ENCODE measurements around the gene DACT3. TPM values are rescaled to one million over a fixed set of nuclear protein-coding genes. Genes with fewer than 3 reads are reported as not detected.

DACT3 gene
- total RNA-seq, 1 experiment from 2014 or later: not detected

DNA sequence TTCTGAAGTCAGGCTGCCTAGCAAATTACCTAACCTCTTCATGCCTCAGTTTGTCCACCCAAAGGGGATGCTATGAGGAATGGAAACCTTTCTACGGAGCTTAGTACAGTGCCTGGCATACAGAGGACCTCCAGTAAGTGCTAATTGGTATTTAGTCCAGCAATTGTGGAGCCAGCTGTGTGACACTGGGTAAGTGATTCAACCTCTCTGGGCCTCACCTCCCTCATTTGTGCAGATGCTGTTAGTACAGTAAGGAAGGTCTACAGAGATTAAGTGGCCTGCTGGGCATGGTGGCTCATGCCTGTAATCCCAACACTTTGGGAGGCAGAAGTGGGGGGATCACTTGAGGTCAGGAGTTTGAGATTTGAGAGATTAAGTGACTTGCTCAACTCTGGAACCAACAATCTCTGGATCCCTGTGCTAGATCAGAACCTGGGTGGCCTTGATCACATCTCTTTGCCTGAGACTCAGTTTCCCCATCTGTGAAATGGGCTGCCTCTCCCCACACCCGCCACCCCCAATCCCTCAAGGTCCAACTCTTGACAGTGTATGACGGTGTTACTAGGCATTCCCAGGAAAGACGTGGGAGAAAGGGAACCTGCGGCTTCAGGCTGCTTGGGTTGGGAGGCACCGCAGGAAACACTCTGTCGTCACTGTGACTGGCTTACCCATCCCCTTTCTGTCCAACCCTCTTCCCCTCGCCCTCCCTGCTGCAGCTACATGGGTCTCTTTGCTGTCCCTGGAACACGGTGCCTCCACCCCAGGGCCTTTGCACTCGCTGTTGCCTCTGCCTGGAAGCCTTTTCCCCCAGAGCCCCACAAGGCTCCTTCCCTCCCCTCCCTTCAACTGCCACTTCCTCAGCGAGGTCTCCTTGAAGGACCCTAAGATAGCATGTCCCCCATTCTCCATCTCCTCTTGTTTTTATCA is 37.7 kb upstream of the DACT3 start:
- DNase-seq: no peak
- H3K4me1 Mint-ChIP-seq (ENCODE audit: low read depth, unreplicated experiment): no peaks in the 10 kb centered on the region
- no peak overlapping the region for H3K27ac Mint-ChIP-seq (ENCODE audit: unreplicated experiment)
- H3K9me3 Mint-ChIP-seq (ENCODE audit: low read depth, unreplicated experiment): no peaks in the 10 kb centered on the region
- intact Hi-C loops (cut with micrococcal nuclease; ENCODE audit: unreplicated experiment): no loop called here
- CTCF ChIA-PET: interaction anchor here (0.6 kb wide), 1 partner anchor 81 kb away, joined by 5 read pairs; no protein-coding TSS in a partner anchor
- H3K4me3 Mint-ChIP-seq (ENCODE audit: low read depth, unreplicated experiment): no peak overlapping the region
- H3K27me3 Mint-ChIP-seq (ENCODE audit: unreplicated experiment): no peaks in the 10 kb centered on the region
- no peak for TF ChIP-seq CTCF (IDR thresholded peaks at IDR 0.05; ENCODE audit: unreplicated experiment)
- H3K36me3 Mint-ChIP-seq (ENCODE audit: insufficient read depth, unreplicated experiment): peaks cover 77% of the 10 kb centered on the region
- no TSS peak for BruUV-seq (replicated peaks)

DNA sequence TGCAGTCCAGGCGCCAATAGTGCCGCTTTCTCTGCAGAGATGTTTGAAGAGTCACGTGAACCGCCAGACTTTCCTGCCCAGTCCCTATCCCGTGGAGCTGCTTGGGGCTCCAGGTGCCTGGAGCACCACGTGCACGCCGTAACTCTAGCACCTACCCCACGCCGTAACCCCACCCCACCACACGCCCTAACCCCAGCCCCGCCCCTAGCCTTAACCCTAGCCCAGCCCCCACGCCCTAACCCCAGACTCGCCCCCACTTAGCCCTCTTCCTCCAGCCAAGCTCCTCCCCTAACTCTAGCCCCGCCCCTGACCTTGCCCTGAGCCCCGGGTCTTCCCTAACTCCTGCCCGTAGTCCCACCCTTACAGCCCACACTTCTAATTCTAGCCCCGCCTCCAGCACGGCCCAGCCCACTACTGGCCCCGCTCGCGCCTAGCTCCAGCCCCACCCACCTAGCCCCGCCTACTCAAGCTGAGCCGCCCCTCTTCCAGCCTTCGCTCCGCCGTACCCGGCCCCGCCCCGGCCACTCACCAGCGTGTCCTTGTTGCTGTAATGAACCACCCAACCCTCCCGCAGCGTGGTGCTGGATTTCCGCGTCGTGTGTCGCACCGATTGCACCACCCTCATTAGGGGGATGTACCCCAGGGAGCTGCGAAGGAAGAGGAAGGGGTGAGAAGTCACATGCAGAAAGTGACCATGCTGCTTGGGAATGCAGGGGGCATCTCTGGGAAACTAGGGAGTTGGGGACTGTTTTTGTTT is 36.4 kb upstream of the DACT3 start:
- TF ChIP-seq CTCF (IDR thresholded peaks at IDR 0.05; ENCODE audit: unreplicated experiment): no peak
- H3K9me3 Mint-ChIP-seq (ENCODE audit: low read depth, unreplicated experiment): no peaks in the 10 kb centered on the region
- intact Hi-C loops (cut with micrococcal nuclease; ENCODE audit: unreplicated experiment): no loop called here
- no peaks in the 10 kb centered on the region for H3K4me1 Mint-ChIP-seq (ENCODE audit: low read depth, unreplicated experiment)
- peaks cover 79% of the 10 kb centered on the region for H3K36me3 Mint-ChIP-seq (ENCODE audit: insufficient read depth, unreplicated experiment)
- no peak for DNase-seq
- BruUV-seq (replicated peaks): no TSS peak
- CTCF ChIA-PET: interaction anchor here (0.6 kb wide), 2 partner anchors 91 to 195 kb away, joined by 3 read pairs; partner anchors contain the start of gene SLC1A5
- no peak overlapping the region for H3K27ac Mint-ChIP-seq (ENCODE audit: unreplicated experiment)
- H3K27me3 Mint-ChIP-seq (ENCODE audit: unreplicated experiment): no peaks in the 10 kb centered on the region
- no peak overlapping the region for H3K4me3 Mint-ChIP-seq (ENCODE audit: low read depth, unreplicated experiment)

DNA sequence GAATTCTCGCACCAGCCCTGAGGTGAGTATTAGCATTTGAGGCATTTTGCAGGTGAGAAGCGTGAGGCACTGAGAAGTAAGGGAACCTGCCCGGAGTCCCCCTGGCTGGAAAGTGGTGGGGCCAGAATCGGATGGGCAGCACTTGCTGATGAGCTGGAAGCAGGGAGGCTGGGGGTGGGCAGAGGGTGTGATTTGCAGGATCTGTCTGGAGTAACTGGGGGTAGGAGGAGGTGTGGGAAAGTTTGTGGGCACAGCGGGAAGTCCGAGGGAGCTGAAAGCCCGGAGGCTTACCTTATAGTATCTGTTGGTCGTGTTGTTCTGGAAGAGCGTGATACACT is 35.9 kb upstream of the DACT3 start:
- Mint-ChIP-seq H3K9me3 (ENCODE audit: low read depth, unreplicated experiment) (no peaks in the 10 kb centered on the region), H3K27ac (ENCODE audit: unreplicated experiment) (no peak overlapping the region), H3K27me3 (ENCODE audit: unreplicated experiment) (no peaks in the 10 kb centered on the region), H3K36me3 (ENCODE audit: insufficient read depth, unreplicated experiment) (peaks cover 80% of the 10 kb centered on the region), H3K4me1 (ENCODE audit: low read depth, unreplicated experiment) (no peaks in the 10 kb centered on the region), H3K4me3 (ENCODE audit: low read depth, unreplicated experiment) (no peak overlapping the region)
- intact Hi-C loops (cut with micrococcal nuclease; ENCODE audit: unreplicated experiment): no loop called here
- no peak for DNase-seq
- CTCF ChIA-PET: interaction anchor here (0.6 kb wide), 1 partner anchor 195 kb away, joined by 3 read pairs; no protein-coding TSS in a partner anchor
- TF ChIP-seq CTCF (IDR thresholded peaks at IDR 0.05; ENCODE audit: unreplicated experiment): no peak
- BruUV-seq (replicated peaks): no TSS peak

DNA sequence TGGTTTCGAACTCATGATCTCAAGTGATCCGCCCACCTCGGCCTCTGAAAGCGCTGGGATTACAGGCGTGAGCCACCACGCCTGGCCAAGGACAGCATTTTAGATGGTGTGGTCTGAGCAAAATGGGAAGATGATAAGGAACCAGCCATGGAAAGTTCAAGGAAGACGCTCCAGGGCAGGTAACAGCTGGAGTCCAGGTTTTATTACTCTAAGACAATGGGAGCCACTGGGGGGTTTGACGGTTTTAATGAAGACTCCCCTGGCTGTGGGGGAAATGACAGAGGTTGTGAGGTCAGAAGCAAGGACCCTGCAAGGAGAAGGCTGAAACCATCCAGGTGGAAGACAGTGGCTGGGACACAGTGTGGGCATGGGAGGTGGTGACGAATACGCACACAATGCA is 35.1 kb upstream of the DACT3 start:
- no peaks in the 10 kb centered on the region for H3K9me3 Mint-ChIP-seq (ENCODE audit: low read depth, unreplicated experiment)
- no TSS peak for BruUV-seq (replicated peaks)
- no peak for DNase-seq
- no peaks in the 10 kb centered on the region for H3K4me1 Mint-ChIP-seq (ENCODE audit: low read depth, unreplicated experiment)
- peaks cover 80% of the 10 kb centered on the region for H3K36me3 Mint-ChIP-seq (ENCODE audit: insufficient read depth, unreplicated experiment)
- no peaks in the 10 kb centered on the region for H3K27me3 Mint-ChIP-seq (ENCODE audit: unreplicated experiment)
- CTCF ChIA-PET: no interaction called here
- no peak for TF ChIP-seq CTCF (IDR thresholded peaks at IDR 0.05; ENCODE audit: unreplicated experiment)
- H3K27ac Mint-ChIP-seq (ENCODE audit: unreplicated experiment): no peak overlapping the region
- no peak overlapping the region for H3K4me3 Mint-ChIP-seq (ENCODE audit: low read depth, unreplicated experiment)
- intact Hi-C loops (cut with micrococcal nuclease; ENCODE audit: unreplicated experiment): no loop called here
